Endothelial cell of hepatic sinusoid (primary cell): ENCODE measurements around the gene ZNF418.
"Not testable (repeated sequence)": the region's sequence is repeated elsewhere in the genome, so short reads cannot be mapped to it uniquely, and the experiment has no call there.

Experiments used
- in situ Hi-C: cut with HindIII; loops from 2 replicates; pipeline ENCODE4 v1.10.0; 2017; ENCODE audit warnings: low sequenced_read_pairs

Gene ZNF418

DNA sequence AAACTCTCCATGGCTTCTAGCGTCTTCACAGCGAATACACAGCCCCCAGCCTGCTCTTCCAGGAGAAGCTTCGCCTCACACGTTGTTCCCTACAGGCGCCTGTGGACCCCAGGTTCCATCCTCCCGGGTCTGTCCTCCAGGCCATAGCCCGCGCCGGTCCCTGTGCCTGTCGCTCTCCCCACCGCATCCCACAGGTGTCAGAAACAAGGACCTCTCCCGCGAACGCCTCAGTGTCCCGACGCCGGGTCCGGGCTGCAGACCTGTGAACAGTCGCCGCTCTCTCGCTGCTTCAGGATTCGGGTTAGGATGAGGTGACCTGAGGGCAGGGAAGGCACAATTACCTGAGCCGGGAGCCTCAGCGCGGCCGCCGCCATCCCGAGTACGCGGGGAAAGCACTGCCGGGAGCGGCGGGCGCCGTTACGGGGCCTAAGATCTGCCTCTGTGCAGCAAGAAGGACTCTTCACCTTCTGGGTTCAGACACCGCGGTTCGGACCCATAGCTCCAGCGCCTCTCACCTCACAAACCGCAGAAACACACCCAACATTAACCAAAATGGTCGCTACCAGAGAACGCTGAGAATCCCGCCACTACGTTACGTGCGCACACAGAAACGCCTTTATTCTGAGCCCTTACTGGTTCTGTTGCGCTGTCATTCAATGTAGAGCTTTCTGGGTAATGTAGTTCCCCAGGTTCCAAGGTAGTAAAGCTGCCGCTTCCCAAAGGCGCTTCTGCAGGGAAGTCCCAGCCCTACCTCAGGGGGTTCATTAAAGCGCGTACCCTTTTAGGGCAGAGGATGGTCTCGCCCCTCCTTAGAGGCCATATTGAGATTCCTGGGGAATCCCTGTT lies at the start of gene ZNF418:
TSS of gene ZNF418 (minus strand) at position 583 of the 846 bp plus-strand sequence. CDS start 1,580 bp downstream, outside the sequence.
- in situ Hi-C loops: loop anchor here (5.0 to 10.0 kb wide), 2 partner anchors 33 to 50 kb away; no protein-coding TSS in a partner anchor

- in situ Hi-C loops: no loop called here
These were observed 43.5 kb upstream of the ZNF418 start for GRCh38 chr19:57978586-57979289.

- in situ Hi-C loops: no loop called here
These were observed 39.2 kb upstream of the ZNF418 start, which contains the start of gene C19orf18 for GRCh38 chr19:57974434-57974833. Gene C19orf18, minus strand, starts transcription at chr19:57974534. Its CDS starts 102 bp downstream, at chr19:57974432.

- in situ Hi-C loops: no loop called here
These were observed 29.6 kb upstream of the ZNF418 start for GRCh38 chr19:57964761-57965160.

- in situ Hi-C loops: no loop called here
These were observed 26.6 kb upstream of the ZNF418 start for GRCh38 chr19:57961785-57962184.

DNA sequence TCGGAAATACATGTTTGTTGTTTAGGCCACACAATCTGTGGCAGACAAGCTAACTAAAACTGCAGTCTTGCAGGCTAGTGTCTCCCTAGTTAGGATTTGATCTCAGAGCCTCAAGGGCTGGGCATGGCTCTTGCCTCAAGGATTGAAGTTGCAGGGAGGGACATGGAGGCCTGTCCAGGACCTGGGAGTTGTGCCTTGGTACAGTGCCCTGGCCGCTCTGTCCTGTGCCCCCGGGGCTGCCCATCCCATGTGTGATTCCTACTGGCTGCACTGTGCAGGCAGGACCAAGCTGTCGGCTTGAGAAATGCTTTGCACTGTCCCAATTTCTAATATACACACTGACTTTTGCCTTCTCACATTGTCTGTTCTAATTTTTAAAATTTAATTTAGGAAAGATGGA lies 19.8 kb upstream of the ZNF418 start:
- in situ Hi-C loops: no loop called here

DNA sequence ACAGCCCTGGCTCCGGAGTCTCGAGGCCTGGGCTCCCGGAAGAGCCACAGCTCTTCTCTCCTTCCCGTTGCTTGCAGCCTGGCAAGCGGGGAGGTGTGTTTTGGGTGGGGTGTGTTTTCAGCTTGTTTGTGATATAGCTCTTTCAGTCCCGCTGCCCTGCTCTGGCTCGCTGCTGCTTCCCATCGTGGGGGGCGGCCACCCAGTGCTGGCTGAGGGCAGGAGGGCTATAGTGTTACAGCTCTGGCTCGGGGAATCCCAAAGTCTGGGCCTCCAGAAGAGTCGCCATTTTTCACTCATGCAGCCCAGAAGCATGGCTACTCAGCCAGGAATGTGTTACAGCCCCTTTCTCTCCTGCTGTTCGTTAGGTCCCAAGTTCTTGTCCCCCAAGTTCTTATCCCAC lies 14.5 kb upstream of the ZNF418 start:
- in situ Hi-C loops: no loop called here

GRCh38 chr19:57949296-57949695 lies 14.1 kb upstream of the ZNF418 start:
- in situ Hi-C loops: no loop called here

- in situ Hi-C loops: no loop called here
These were observed 12.4 kb upstream of the ZNF418 start, which contains the start of gene ZNF256 for GRCh38 chr19:57947419-57948134. Gene ZNF256, minus strand, starts transcription at chr19:57947706. Its CDS starts 232 bp downstream, at chr19:57947474.

DNA sequence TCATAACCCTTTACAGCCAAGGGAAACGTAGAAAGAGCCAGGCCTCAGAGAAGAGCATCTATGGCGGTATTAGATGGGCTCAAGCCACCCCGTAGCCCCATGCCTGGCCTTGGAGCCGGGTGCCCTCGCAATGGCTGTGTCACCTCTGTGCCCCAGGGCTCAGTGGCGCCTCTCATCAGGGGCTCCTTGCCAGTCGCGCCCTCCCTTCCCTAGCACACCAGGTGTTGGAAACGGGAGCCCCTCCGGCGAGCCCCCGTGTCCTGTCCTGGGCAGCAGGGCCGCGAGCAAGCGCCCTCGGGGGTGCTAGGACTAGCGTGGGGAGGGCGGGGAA lies 11.9 kb upstream of the ZNF418 start:
- in situ Hi-C loops: no loop called here

DNA sequence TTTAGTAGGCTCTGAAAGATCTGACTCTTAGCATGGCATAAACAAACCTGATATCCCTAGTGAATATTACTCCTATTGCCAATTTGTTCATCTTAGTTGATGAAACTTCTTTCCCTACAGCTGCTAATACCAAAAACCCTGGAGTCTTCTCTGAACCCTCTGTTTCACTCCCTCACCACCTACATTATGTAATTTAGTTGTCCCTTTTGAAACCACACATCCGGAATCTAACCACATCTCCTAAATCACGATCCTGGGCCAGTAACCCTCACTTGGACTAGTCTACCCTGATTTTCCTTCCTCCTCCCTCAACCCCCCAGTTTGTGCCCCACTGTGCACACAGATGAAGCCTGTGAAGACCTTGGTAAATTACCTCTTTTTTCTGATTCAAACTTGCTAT lies 11.1 kb upstream of the ZNF418 start:
- in situ Hi-C loops: no loop called here

GRCh38 chr19:57941593-57941992 lies 6.4 kb upstream of the ZNF418 start:
- in situ Hi-C loops: no loop called here

DNA sequence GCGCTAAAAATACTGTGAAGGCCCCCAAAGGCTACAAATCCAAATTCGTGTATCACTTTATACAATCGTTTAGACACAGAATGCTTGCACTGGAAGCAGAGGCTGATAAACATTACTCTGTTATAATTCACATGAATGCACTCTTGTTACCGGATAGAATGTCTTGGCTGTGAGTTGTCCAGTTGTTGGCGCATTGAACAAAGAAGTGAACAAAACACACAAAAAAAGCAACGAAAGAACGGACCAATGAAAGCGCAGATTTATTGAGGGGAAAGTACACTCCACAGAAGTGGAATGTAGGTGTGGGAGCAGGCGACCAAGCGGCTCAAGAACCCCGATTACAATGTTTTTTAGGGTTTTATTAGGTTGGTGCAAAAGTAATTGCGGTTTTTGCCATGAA lies 529 bp upstream of the ZNF418 start:
- in situ Hi-C loops: loop anchor here (5.0 to 10.0 kb wide), 2 partner anchors 33 to 49 kb away; no protein-coding TSS in a partner anchor

- in situ Hi-C loops: loop anchor here (10.0 kb wide), 1 partner anchor 353 kb away; the partner anchor contains the start of gene ZNF416
These were observed 7.6 kb downstream of the ZNF418 start for GRCh38 chr19:57927587-57927986.

DNA sequence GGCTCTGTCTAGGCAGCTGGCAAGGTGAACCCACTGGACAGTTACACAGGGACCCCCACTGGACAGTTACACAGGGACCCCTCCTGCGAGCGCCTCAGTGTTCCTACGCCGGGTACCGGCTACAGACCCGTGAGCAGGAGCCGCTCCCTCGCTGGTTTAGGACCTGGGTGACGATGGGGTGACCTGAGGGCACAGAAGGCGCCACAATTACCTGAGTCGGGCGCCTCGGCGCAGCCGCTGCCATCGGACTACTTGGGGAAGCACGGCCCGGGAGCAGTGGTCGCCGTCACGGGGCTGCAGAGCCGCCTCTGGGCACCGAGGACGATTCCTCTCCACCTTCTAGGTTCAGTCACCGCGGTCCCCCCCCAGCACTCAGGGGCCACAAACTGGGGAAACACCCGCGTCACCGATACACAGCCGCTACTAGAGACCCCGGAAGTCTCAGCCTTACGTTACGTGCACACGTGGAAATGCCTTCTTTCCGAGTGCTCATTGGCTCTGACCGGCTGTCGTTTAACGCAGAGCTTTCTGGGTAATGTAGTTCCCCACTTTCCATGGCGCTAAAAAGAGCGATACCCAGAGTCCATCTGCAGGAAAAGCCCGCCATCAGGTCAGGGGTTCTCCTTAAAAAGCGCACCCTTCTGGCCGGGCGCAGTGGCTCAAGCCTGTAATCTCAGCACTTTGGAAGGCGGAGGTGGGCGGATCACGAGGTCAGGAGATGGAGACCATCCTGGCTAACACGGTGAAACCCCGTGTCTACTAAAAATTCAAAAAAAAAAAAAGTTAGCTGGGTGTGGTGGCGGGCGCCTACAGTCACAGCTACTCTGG lies 18.8 kb downstream of the ZNF418 start, which contains the start of gene ZNF417:
TSS of gene ZNF417 (minus strand) at position 425 of the 828 bp plus-strand sequence. CDS start at position 244, 181 bp downstream.
- in situ Hi-C loops: not testable (repeated sequence)

GRCh38 chr19:57914531-57914930 lies 20.7 kb downstream of the ZNF418 start:
- in situ Hi-C loops: no loop called here

- in situ Hi-C loops: no loop called here
These were observed 27.8 kb downstream of the ZNF418 start for GRCh38 chr19:57907394-57907793.

- in situ Hi-C loops: no loop called here
These were observed 29.9 kb downstream of the ZNF418 start for GRCh38 chr19:57905258-57905657.

DNA sequence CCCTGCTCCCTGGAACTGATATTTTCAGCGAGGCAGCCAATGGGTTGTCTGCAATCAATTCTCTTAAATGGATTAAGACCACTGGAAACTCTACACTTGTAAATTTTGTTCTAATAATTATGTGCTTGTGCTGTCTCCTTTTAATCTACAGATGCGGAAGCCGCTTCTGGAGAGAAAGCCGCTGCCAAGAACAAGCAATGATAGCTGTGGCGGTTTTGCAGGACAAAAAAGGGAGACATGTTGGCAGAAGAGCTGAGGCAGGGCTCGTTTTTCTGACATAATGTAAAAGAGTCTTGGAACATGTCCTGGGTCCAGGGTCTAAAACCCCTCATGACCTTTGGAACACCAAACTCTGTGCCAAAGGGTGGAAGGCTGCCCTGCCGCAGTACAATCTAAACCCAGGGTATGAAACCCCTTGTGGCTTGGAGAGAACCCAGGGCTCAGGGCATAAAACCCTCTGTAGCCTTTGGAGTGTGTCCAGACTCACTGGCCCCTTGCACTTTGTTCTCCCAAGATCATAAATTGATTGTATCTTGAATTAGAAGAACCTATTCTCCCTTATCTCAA lies 31.5 kb downstream of the ZNF418 start:
- in situ Hi-C loops: loop anchor here (5.0 kb wide), 1 partner anchor 34 kb away; the partner anchor contains the start of gene ZNF418

DNA sequence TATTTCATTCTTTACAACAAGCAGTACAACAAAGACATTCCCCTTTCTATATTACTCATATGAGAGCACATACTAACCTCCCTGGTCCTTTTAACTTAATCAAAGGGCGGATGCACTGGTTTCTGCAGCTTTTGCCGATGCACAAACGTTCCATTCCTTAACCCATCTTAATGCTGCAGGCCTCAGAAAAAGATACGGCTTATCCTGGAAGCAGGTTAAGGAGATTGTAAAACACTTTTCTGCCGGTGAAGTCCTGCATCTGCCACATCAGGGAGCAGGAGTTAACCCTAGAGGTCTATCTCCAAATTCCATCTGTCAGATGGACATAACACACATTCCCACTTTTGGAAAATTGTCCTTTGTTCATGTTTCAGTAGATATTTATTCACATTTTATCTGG lies 34.9 kb downstream of the ZNF418 start:
- in situ Hi-C loops: loop anchor here (5.0 kb wide), 1 partner anchor 37 kb away; the partner anchor contains the start of gene ZNF418
